D721Med (cell line): ENCODE data around the gene UPP2.

Source experiments
- DNase-seq: peaks from one replicate; pipeline ENCODE4 v3.0.0; 2011; ENCODE audit warnings: low spot score; ENCODE audit not compliant: insufficient read length
- FAIRE-seq: peaks from 2 replicates; lab custom pipeline; 2011; peaks lifted over from hg19 to GRCh38; lab: Jason Lieb, UNC
- CTCF ChIP-seq: IDR thresholded peaks from 2 replicates; pipeline ENCODE4 v1.5.1; 2012; ENCODE audit warnings: mild to moderate bottlenecking, control low read depth; ENCODE audit not compliant: insufficient read depth; ENCODE audit errors: missing control alignments

UPP2 gene

GRCh38 chr2:158129037-158129436 lies 27.4 kb downstream of the UPP2 start:
- FAIRE-seq (no peak), DNase-seq (no peak)

GRCh38 chr2:158130832-158131473 lies 29.3 kb downstream of the UPP2 start:
- DNase-seq = no peak
- FAIRE-seq = peak; percentile 46
- no peak for TF ChIP-seq CTCF

More at GRCh38 chr2:158129037-158129436, 27.4 kb downstream of the UPP2 start:
- TF ChIP-seq CTCF = no peak

GRCh38 chr2:158131483-158131912 lies 29.8 kb downstream of the UPP2 start:
- peak; percentile 98 for FAIRE-seq
- TF ChIP-seq CTCF = no peak
- DNase-seq = no peak

GRCh38 chr2:158131919-158132566 lies 30.4 kb downstream of the UPP2 start:
- FAIRE-seq (peak; percentile 99), DNase-seq (peak; percentile 14)
- no peak for TF ChIP-seq CTCF

GRCh38 chr2:158134055-158134454 lies 32.4 kb downstream of the UPP2 start:
- no peak for FAIRE-seq
- no peak for DNase-seq
- no peak for TF ChIP-seq CTCF

GRCh38 chr2:158134655-158135054 lies 33.0 kb downstream of the UPP2 start:
- TF ChIP-seq CTCF = no peak
- DNase-seq (no peak), FAIRE-seq (no peak)

- FAIRE-seq (no peak), DNase-seq (no peak)
- no peak for TF ChIP-seq CTCF
Measured at GRCh38 chr2:158135096-158135495, 33.4 kb downstream of the UPP2 start.
